NCI-H146 treated with DMSO at 0.1 percent for 48 hours (cell line): ENCODE results near the gene GATD1.

Experiments
- DNase-seq: peaks from one replicate; lab custom pipeline; 2025; ENCODE audit not compliant: unreplicated experiment; lab: John Stamatoyannopoulos, UW

GATD1 gene

GRCh38 chr11:796565-797295 is 19.4 kb upstream of the GATD1 start:
- no peak for DNase-seq

GRCh38 chr11:795634-796564 is 18.6 kb upstream of the GATD1 start:
- no peak for DNase-seq

- DNase-seq: no peak
These were observed 17.7 kb upstream of the GATD1 start for GRCh38 chr11:794766-795633.

GRCh38 chr11:794013-794765 is 16.9 kb upstream of the GATD1 start:
- no peak for DNase-seq

GRCh38 chr11:793556-793955 is 16.3 kb upstream of the GATD1 start:
- DNase-seq: no peak

GRCh38 chr11:792873-793272 is 15.6 kb upstream of the GATD1 start:
- DNase-seq: no peak

GRCh38 chr11:792535-792821 is 15.2 kb upstream of the GATD1 start:
- DNase-seq: no peak

GRCh38 chr11:791658-792534 is 14.6 kb upstream of the GATD1 start:
- no peak for DNase-seq

GRCh38 chr11:790721-791564 is 13.7 kb upstream of the GATD1 start:
- DNase-seq: no peak

GRCh38 chr11:789943-790342 is 12.7 kb upstream of the GATD1 start, which contains the start of gene CEND1:
Gene CEND1, minus strand, starts transcription at chr11:790090. Its CDS starts 1,514 bp downstream, at chr11:788576.
- no peak for DNase-seq

GRCh38 chr11:788953-789940 is 12.0 kb upstream of the GATD1 start:
- DNase-seq: peak; percentile 13

- no peak for DNase-seq
These were observed 10.8 kb upstream of the GATD1 start for GRCh38 chr11:788009-788640.

- DNase-seq: no peak
These were observed 9.9 kb upstream of the GATD1 start for GRCh38 chr11:787084-787675.

- no peak for DNase-seq
These were observed 9.2 kb upstream of the GATD1 start for GRCh38 chr11:786235-787083.

- peak; percentile 25 for DNase-seq
These were observed 6.3 kb upstream of the GATD1 start for GRCh38 chr11:783581-784015.
